H1 (cell line): ENCODE measurements around the gene CAPN1. TPM values are rescaled to one million over a fixed set of nuclear protein-coding genes. Genes with fewer than 3 reads are reported as not detected.

Source experiments
- CTCF ChIA-PET: fragments of 300-600 bp; sonication (Branson Sonifier 250); formaldehyde crosslinking; loops from one replicate; lab custom pipeline; 2021; ENCODE audit not compliant: partially characterized antibody; lab: Charles Lee
- POLR2A ChIA-PET: fragments of 300-600 bp; sonication (Branson Sonifier 250); formaldehyde crosslinking; loops from one replicate; lab custom pipeline; 2021; ENCODE audit warnings: inconsistent platforms; ENCODE audit not compliant: partially characterized antibody; lab: Charles Lee
- DNase-seq, 2 experiments: peaks; one replicate each; pipeline versions ENCODE4 v3.0.0 to v3.0.0-alpha.2; 2010 to 2022; ENCODE audit warnings: low spot score in 2 of 2, low read depth in 1 of 2, mixed read lengths in 1 of 2
- FAIRE-seq: peaks from 2 replicates; lab custom pipeline; 2011; peaks lifted over from hg19 to GRCh38; lab: Jason Lieb, UNC
- H2AFZ ChIP-seq: 2 replicates; pipeline ENCODE4 v1.8.1; 2012; ENCODE audit warnings: low read length, inconsistent platforms
- H2AK5ac ChIP-seq: 2 replicates; pipeline ENCODE4 v1.6.1; 2013; ENCODE audit warnings: low read depth, low read length
- H2BK120ac ChIP-seq: replicated peaks from 2 replicates; pipeline ENCODE3; 2013; ENCODE audit warnings: low read depth, low read length, inconsistent platforms
- H2BK12ac ChIP-seq: 2 replicates; pipeline ENCODE4 v1.6.1; 2013; ENCODE audit warnings: low read depth, low read length
- H2BK15ac ChIP-seq: 2 replicates; pipeline ENCODE4 v1.6.1; 2013; ENCODE audit warnings: low read length
- H2BK20ac ChIP-seq: 2 replicates; pipeline ENCODE4 v1.6.1; 2013; ENCODE audit warnings: low read length
- H2BK5ac ChIP-seq: 2 replicates; pipeline ENCODE4 v1.6.1; 2013; ENCODE audit warnings: low read depth, low read length
- H3K14ac ChIP-seq: 2 replicates; pipeline ENCODE4 v1.6.1; 2013; ENCODE audit warnings: inconsistent platforms; ENCODE audit not compliant: insufficient read length
- H3K18ac ChIP-seq: 2 replicates; pipeline ENCODE4 v1.6.1; 2013; ENCODE audit warnings: low read length; ENCODE audit errors: extremely low read depth
- H3K23ac ChIP-seq: 2 replicates; pipeline ENCODE4 v1.6.1; 2013; ENCODE audit warnings: inconsistent platforms; ENCODE audit not compliant: insufficient read length
- H3K23me2 ChIP-seq: 2 replicates; pipeline ENCODE4 v1.6.1; 2013; ENCODE audit warnings: low read depth, low read length
- H3K27ac ChIP-seq: 2 replicates; pipeline ENCODE4 v1.6.1; 2011; ENCODE audit warnings: low read depth, low read length, inconsistent platforms
- H3K27me3 ChIP-seq, 4 experiments: replicated peaks in 1 of 4; 1 replicate in 1 of 4; 2 replicates in 3 of 4; pipeline versions ENCODE4 v1.6.1 to v1.8.1; 2011 to 2013; ENCODE audit warnings: low read length in 3 of 4, mild to moderate bottlenecking in 3 of 4, inconsistent platforms in 2 of 4, mixed read lengths in 2 of 4, moderate library complexity in 1 of 4; ENCODE audit not compliant: control insufficient read depth in 3 of 4, insufficient read depth in 3 of 4; ENCODE audit errors: extremely low read depth in 1 of 4
- H3K36me3 ChIP-seq, 4 experiments: 2 replicates each; pipeline versions ENCODE4 v1.6.1 to v1.8.1; 2011 to 2013; ENCODE audit warnings: mild to moderate bottlenecking in 4 of 4, low read length in 3 of 4, moderate library complexity in 2 of 4, control low read depth in 1 of 4, inconsistent platforms in 1 of 4; ENCODE audit not compliant: insufficient read depth in 4 of 4, control insufficient read depth in 2 of 4
- H3K4ac ChIP-seq: replicated peaks from 2 replicates; pipeline ENCODE3; 2013; ENCODE audit warnings: low read length, low read depth, mixed read lengths, inconsistent platforms; ENCODE audit not compliant: insufficient read length
- H3K4me1 ChIP-seq, 4 experiments: replicated peaks in 1 of 4; 1 replicate in 1 of 4; 2 replicates in 3 of 4; pipeline versions ENCODE4 v1.6.1 to v1.8.1; 2011 to 2013; ENCODE audit warnings: low read length in 3 of 4, inconsistent platforms in 2 of 4, mixed read lengths in 1 of 4; ENCODE audit not compliant: insufficient read depth in 4 of 4, control insufficient read depth in 3 of 4
- H3K4me2 ChIP-seq, 2 experiments: 2 replicates each; pipeline versions ENCODE4 v1.6.1 to v1.8.1; 2011 to 2013; ENCODE audit warnings: low read depth in 2 of 2, low read length in 2 of 2, control low read depth in 1 of 2, inconsistent platforms in 1 of 2, mild to moderate bottlenecking in 1 of 2; ENCODE audit not compliant: insufficient read depth in 1 of 2
- H3K4me3 ChIP-seq, 4 experiments: fragments of 200-600, 300-600 bp in 1 of 4; sonication (generic), shearing (Covaris generic), sonication (Bioruptor Twin) in 1 of 4; 2 replicates each; pipeline versions ENCODE4 v1.5.1 to v1.8.1; 2011 to 2016; ENCODE audit warnings: low read length in 4 of 4, low read depth in 3 of 4, control low read depth in 2 of 4, inconsistent platforms in 2 of 4, mild to moderate bottlenecking in 2 of 4, mixed read lengths in 1 of 4, moderate library complexity in 1 of 4; ENCODE audit not compliant: insufficient read depth in 2 of 4; ENCODE audit errors: extremely low read depth in 1 of 4
- H3K56ac ChIP-seq: replicated peaks from 2 replicates; pipeline ENCODE3; 2013; ENCODE audit warnings: low read depth, mild to moderate bottlenecking, mixed read lengths, low read length, inconsistent platforms; ENCODE audit not compliant: insufficient read length
- H3K79me1 ChIP-seq: 2 replicates; pipeline ENCODE4 v1.6.1; 2013; ENCODE audit warnings: low read depth, low read length, control low read depth
- H3K79me2 ChIP-seq, 2 experiments: 2 replicates each; pipeline versions ENCODE4 v1.6.1 to v1.8.1; 2012 to 2013; ENCODE audit warnings: low read length in 2 of 2, mild to moderate bottlenecking in 2 of 2, inconsistent platforms in 1 of 2; ENCODE audit not compliant: insufficient read depth in 2 of 2, control insufficient read depth in 1 of 2
- H3K9ac ChIP-seq, 4 experiments: replicated peaks in 1 of 4; 1 replicate in 1 of 4; 2 replicates in 3 of 4; pipeline versions ENCODE4 v1.6.1 to v1.8.1; 2011 to 2013; ENCODE audit warnings: low read depth in 3 of 4, low read length in 3 of 4, control low read depth in 2 of 4, mild to moderate bottlenecking in 2 of 4, moderate library complexity in 2 of 4, inconsistent platforms in 1 of 4; ENCODE audit errors: extremely low read depth in 1 of 4
- H3K9me3 ChIP-seq, 2 experiments: 2 replicates each; pipeline versions ENCODE4 v1.6.1 to v1.8.1; 2012 to 2013; ENCODE audit warnings: mild to moderate bottlenecking in 2 of 2, moderate library complexity in 2 of 2, control low read depth in 1 of 2, inconsistent platforms in 1 of 2, low read depth in 1 of 2, low read length in 1 of 2, mixed read lengths in 1 of 2; ENCODE audit not compliant: insufficient read depth in 2 of 2
- H4K20me1 ChIP-seq, 2 experiments: replicated peaks in 1 of 2; 2 replicates each; pipeline versions ENCODE3 to v1.8.1; 2011 to 2013; ENCODE audit warnings: inconsistent platforms in 2 of 2, low read length in 2 of 2, mild to moderate bottlenecking in 1 of 2; ENCODE audit not compliant: insufficient read depth in 2 of 2, control insufficient read depth in 1 of 2
- H4K5ac ChIP-seq: 2 replicates; pipeline ENCODE4 v1.6.1; 2013; ENCODE audit warnings: low read length, low read depth, mixed read lengths, inconsistent platforms; ENCODE audit not compliant: insufficient read length
- H4K8ac ChIP-seq: 2 replicates; pipeline ENCODE4 v1.8.0; 2013; ENCODE audit warnings: mild to moderate bottlenecking, moderate library complexity, low read length, inconsistent platforms; ENCODE audit not compliant: insufficient read depth; ENCODE audit errors: extremely low read depth
- H4K91ac ChIP-seq: replicated peaks from 2 replicates; pipeline ENCODE3; 2013; ENCODE audit warnings: low read length, mixed read lengths, inconsistent platforms; ENCODE audit not compliant: insufficient read length
- CTCF ChIP-seq, 3 experiments: IDR thresholded peaks; 1 replicate in 2 of 3; 2 replicates in 1 of 3; pipeline versions ENCODE4 v1.5.1 to v1.6.1; 2011; ENCODE audit warnings: low read length in 3 of 3, mild to moderate bottlenecking in 3 of 3, inconsistent platforms in 2 of 3, low read depth in 1 of 3, moderate library complexity in 1 of 3; ENCODE audit not compliant: insufficient read depth in 1 of 3; ENCODE audit errors: control extremely low read depth in 1 of 3
- POLR2A ChIP-seq, 2 experiments: IDR thresholded peaks; 1 replicate in 1 of 2; 2 replicates in 1 of 2; pipeline ENCODE4 v1.6.1; 2011; ENCODE audit warnings: low read depth in 2 of 2, low read length in 2 of 2, mild to moderate bottlenecking in 2 of 2; ENCODE audit errors: control extremely low read depth in 1 of 2
- WGBS, 2 experiments: shearing (Covaris generic) in 1 of 2; methylation state at CpG; one replicate each; pipeline versions ENCODE4 v1.1.6 to v1.1.7; 2013 to 2015; ENCODE audit warnings: low lambda C conversion rate in 2 of 2, mixed read lengths in 2 of 2, inconsistent platforms in 1 of 2, low coverage in 1 of 2, missing lambda C conversion rate in 1 of 2; ENCODE audit not compliant: insufficient replicate concordance in 2 of 2, insufficient coverage in 1 of 2, insufficient read length in 1 of 2; ENCODE audit errors: extremely low coverage in 1 of 2, missing lambda C conversion rate in 1 of 2; 5-methylcytosine and 5-hydroxymethylcytosine counted together
- polyA plus RNA-seq, 7 experiments: library from polyadenylated mRNA; depleted of rRNA in 3 of 7; stranded (reverse) in 5 of 7; unstranded in 2 of 7; fragments of >200 nt in 5 of 7; fragments of 200-250 nt in 2 of 7; gene quantifications; 1 replicate in 5 of 7; 2 replicates in 1 of 7; 4 replicates in 1 of 7; pipeline versions ENCODE4 v1.2.1 to v1.2.3, GENCODE V29; 2011 to 2013; ENCODE audit warnings: missing spikeins in 2 of 7, mixed read lengths in 2 of 7
- total RNA-seq: library from RNA; stranded (reverse); fragmentation: NEBNext Ultra II Directional; extraction: Animal tissue kit (Norgen Biotek cat#: 25700); gene quantifications from 2 replicates; pipeline ENCODE4 v1.2.1, GENCODE V29; 2021

The CAPN1 gene
- total and polyA plus RNA-seq, 2 of the 8 experiments (the other 6 are each of a cell fraction or from before 2014, with no cell fraction given), result 194 to 233 TPM

- H3K4me1 ChIP-seq, result peaks cover 0 to 3% (median 1%) of the 10 kb centered on the region in 4 experiments; a peak in 2 of 7 replicates
- H2BK12ac ChIP-seq, result no peak overlapping the region
- H3K23me2 ChIP-seq, result no peaks in the 10 kb centered on the region
- POLR2A ChIA-PET, result interaction anchor here (0.7 to 2.6 kb wide), 5 partner anchors 9 to 38 kb away, joined by 3 to 7 read pairs (median 3); no protein-coding TSS in a partner anchor
- H2BK20ac ChIP-seq, result no peak overlapping the region
- FAIRE-seq, result no peak
- 85% methylated on average over 10 of the region's 10 CpGs; no CpG with 5 or more reads in 1 of the 2 experiments for WGBS, 2 experiments
- no peak overlapping the region for H3K23ac ChIP-seq
- no peak overlapping the region for H3K4me3 ChIP-seq
- H3K27ac ChIP-seq, result no peak overlapping the region
- no peak overlapping the region for H2BK120ac ChIP-seq
- no peak overlapping the region for H3K4me2 ChIP-seq
- H3K56ac ChIP-seq, result no peak overlapping the region
- H3K14ac ChIP-seq, result no peak overlapping the region
- H3K79me2 ChIP-seq, result no peaks in the 10 kb centered on the region
- no peak overlapping the region for H2AK5ac ChIP-seq
- no peak overlapping the region; the same call in 1 of the 2 replicates for H4K8ac ChIP-seq
- no peak overlapping the region for H4K91ac ChIP-seq
- CTCF ChIA-PET, result interaction anchor here (0.7 to 2.3 kb wide), 5 partner anchors 9 to 82 kb away, joined by 3 to 14 read pairs (median 3); partner anchors contain the start of gene CAPN1
- H3K9me3 ChIP-seq, result no peaks in the 10 kb centered on the region
- H4K5ac ChIP-seq, result no peak overlapping the region
- no peaks in the 10 kb centered on the region for H3K36me3 ChIP-seq
- DNase-seq, result no peak
- H3K79me1 ChIP-seq, result no peaks in the 10 kb centered on the region
- TF ChIP-seq CTCF (IDR thresholded peaks at IDR 0.05; ENCODE audit: control extremely low read depth in 1 of 3, insufficient read depth in 1 of 3, low read depth in 1 of 3, low read length in 3 of 3) (peak in 2 of 3 experiments; percentile 2 to 17; a peak in 2 of 4 replicates), POLR2A (IDR thresholded peaks at IDR 0.05; ENCODE audit: control extremely low read depth in 1 of 2, low read depth in 2 of 2, low read length in 2 of 2) (no peak)
- no peak overlapping the region for H3K18ac ChIP-seq
- H2BK5ac ChIP-seq, result no peak overlapping the region
- no peak overlapping the region for H3K4ac ChIP-seq
- no peaks in the 10 kb centered on the region for H3K27me3 ChIP-seq
- H2AFZ ChIP-seq, result no peak overlapping the region
- H3K9ac ChIP-seq, result no peak overlapping the region
- H4K20me1 ChIP-seq, result no peaks in the 10 kb centered on the region
- no peak overlapping the region for H2BK15ac ChIP-seq
These were observed 9.1 kb upstream of the CAPN1 start for GRCh38 chr11:65172600-65172999.
